ENCODE data around the gene PYDC2.

The PYDC2 gene

DNA sequence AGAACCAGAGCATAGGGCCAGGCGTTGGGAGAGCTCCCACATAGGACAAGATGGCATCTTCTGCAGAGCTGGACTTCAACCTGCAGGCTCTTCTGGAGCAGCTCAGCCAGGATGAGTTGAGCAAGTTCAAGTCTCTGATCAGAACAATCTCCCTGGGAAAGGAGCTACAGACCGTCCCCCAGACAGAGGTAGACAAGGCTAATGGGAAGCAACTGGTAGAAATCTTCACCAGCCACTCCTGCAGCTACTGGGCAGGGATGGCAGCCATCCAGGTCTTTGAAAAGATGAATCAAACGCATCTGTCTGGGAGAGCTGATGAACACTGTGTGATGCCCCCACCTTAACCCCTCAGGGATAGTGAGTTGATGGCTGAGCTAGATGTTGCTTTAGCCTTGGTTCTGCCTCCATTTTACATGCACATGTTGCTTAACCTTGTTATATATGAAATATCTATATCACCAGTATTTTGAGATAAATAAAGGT is at the start of gene PYDC2:
PYDC2 (plus strand) TSS at position 51 of the 483 bp plus-strand sequence; CDS start at position 51, 0 bp downstream.
- no peak for DNase-seq (ENCODE audit: low read depth, low spot score)

DNA sequence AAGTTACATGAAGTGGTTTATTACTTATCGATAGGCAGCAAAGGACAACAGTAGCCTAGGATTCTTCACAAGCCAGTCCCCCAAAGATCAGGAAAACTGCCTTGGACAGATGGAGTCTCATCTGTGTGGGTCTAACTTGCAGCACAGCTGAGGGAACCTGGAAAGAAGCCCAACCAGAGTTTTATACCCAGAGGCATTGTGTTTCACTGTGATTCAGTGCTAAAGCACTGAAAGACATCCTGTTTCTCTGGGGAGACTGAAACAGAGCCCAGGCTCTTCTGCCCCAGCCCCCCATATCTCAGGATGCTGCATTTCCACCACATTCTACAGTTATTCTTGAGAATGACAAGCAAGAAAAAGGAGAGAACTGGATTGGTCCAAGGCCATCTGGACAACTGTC is 48.2 kb upstream of the PYDC2 start:
- DNase-seq (ENCODE audit: low read depth, low spot score) = no peak

DNA sequence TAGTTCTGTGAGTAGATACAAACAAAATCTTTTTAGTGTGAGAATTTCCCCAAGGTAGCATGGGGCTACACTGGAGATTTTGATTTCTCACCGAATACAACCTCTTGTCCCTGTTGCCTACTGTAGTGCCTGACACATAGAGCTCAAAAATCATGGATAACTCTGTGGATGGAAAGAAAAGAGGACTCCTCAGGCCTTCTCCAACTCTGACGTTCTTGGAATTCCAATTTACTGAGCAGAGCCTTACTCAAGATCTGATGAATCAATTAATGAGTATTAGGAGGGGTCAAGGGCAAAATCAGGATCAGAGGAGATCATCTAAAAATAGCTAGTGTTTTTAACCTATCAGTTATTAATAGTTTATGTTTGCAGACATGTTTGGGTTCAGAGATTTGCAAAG is 46.7 kb upstream of the PYDC2 start:
- no peak for DNase-seq (ENCODE audit: low read depth, low spot score)

DNA sequence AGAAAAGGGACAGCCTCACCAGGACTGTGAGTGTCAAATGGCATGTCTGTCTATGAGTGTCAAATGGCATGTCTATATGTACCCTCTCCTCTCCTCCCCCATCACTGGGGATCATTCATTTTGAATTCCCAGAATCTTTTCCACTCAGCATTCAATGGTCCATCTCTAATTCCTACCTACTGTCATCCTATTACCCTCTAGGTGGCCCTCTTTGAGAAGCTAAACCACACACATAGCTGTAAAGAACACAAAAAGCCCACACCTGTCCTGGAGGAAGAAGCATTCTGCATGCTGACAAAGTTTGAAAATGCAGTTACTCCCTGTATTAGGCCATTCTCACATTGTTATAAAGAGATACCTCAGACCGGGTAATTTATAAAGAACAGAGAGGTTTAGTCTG is 46.2 kb upstream of the PYDC2 start:
- no peak for DNase-seq (ENCODE audit: low read depth, low spot score)

DNA sequence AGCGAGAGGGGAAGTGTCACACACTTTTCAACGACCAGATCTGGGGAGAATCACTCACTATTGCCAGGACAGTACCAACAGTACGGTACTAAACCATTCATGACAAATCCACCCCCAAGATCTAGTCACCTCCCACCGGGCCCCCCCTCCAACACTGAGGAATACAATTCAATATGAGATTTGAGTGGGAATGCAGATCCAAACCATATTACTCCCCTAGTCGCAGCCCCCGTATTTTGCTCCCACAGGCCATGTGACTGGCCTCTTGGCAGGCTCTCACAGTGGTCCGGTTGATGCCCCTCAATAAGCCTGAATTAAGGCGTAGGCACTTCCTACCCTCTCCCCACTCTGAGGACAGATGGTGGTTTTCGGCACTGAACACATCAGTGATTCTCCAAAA is 45.4 kb upstream of the PYDC2 start:
- no peak for DNase-seq (ENCODE audit: low read depth, low spot score)

DNA sequence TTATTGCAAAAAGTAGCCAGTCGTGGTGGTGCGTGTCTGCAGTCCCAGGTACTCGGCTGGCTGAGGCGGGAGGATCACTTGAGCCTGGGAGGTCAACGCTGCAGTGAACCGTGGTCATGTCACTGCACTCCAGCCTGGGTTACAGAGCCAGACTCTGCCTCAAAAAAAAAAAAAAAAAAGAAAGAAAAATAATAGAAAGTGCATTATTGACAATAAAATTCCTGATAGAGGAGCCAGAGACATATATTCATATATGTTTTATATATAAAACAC is 43.6 kb upstream of the PYDC2 start:
- DNase-seq (ENCODE audit: low read depth, low spot score) = no peak

DNA sequence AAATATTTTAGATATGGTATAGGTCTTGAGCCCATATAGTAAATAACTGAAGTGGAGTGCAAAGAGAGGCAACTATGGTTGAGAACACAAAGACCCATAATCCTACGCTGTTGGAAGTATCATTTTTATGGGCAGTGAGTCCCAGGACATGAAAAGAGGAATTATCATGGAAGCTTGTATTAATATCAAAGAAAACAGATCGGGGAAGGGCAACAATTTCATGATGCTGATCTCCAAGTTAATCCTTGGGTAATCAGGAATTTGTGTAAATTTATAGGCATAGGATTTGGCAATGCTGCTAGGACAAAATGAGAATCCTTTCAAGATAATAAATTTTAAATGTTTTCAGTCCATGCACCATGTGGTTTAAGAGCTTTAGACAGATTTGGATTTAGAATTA is 40.2 kb upstream of the PYDC2 start:
- no peak for DNase-seq (ENCODE audit: low read depth, low spot score)

DNA sequence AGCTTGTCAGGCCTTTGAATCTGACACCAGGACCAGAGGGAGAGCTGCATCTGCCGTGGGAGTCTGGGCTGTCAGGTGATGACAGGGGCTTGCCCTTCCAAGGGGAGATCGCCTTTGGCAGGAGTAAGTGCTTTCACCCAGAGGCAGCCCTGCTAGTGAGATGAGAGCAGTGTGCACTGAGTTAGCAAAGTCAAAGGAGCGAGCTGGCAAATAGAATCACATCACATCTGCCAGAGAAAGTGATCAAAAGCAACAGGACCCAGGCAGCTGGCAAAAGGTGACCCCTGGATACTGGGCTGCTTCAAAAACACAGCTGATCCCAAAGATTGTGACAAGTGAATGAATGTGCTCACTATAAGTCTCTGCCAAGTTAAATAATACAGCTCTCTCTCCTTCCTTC is 36.1 kb upstream of the PYDC2 start:
- no peak for DNase-seq (ENCODE audit: low read depth, low spot score)

DNA sequence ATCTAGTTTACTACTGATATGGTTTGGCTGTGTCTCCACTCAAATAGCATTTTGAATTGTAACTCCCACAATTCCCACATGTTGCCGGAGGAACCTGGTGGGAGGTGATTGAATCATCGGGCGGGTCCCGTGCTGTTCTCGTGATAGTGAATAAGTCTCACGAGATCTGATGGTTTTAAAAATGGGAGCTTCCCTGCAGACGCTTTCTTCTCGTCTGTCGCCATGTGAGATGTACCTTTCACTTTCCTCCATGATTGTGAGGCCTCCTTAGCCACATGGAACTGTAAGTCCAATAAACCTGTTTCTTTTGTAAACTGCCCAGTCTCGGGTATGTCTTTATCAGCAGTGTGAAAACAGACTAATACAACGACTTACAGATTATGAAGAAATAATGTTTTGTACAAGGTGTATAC is 35.6 kb upstream of the PYDC2 start:
- DNase-seq (ENCODE audit: low read depth, low spot score) = no peak

DNA sequence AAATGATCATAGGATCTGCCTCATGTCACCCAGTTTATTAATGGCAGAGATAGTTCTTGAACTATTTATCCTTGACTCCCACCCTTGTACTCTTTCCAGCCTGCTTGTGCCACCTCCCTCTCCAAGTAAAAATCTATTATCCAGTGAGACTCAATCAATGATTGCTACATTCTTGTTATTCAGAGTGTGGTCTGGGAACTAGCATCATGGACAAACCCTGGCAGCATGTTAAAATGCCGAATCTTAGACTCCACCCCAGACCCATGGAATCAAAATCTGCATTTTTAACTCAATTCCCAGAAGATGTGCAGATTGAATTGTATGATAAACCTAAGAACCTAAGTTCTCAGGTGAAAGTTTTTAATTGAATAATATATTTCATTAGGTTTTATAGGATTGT is 34.7 kb upstream of the PYDC2 start:
- DNase-seq (ENCODE audit: low read depth, low spot score) = no peak

DNA sequence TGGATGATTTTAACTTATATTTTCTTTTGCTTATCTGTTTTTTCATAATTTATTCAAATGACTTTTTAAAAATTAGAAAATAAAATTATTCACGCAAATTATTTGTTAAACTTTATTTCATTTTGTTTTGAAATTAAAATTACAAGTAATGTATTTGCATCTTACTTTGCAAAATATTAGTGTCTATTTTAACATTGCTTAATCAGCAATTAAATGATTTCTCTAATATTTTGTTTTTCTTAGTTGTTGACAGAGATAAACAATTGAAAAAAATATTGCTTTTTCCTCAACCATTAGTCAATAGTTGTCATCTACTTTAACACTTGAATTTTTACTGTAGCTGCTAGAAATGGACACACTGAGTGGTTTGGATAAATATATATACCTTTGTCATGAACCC is 32.8 kb upstream of the PYDC2 start:
- DNase-seq (ENCODE audit: low read depth, low spot score) = no peak

DNA sequence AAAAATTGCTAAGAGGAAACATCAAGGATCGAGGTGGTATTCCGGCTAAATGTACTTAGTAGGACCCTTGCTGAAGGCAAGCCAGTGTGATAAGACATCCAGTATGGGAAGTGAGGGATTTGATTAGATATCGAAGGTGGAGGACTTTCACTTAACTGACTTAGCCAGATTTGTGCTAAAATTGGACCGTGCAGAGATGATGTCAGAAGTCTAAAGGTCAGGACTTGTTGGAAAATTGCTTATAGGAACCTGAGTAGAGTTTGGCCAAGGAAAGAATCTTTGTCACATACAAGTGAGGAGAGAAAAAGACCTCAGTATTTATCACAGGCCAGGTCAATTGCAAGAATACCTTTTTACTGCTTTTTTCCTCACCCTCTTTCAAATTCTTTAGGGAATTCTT is 30.9 kb upstream of the PYDC2 start:
- no peak for DNase-seq (ENCODE audit: low read depth, low spot score)

DNA sequence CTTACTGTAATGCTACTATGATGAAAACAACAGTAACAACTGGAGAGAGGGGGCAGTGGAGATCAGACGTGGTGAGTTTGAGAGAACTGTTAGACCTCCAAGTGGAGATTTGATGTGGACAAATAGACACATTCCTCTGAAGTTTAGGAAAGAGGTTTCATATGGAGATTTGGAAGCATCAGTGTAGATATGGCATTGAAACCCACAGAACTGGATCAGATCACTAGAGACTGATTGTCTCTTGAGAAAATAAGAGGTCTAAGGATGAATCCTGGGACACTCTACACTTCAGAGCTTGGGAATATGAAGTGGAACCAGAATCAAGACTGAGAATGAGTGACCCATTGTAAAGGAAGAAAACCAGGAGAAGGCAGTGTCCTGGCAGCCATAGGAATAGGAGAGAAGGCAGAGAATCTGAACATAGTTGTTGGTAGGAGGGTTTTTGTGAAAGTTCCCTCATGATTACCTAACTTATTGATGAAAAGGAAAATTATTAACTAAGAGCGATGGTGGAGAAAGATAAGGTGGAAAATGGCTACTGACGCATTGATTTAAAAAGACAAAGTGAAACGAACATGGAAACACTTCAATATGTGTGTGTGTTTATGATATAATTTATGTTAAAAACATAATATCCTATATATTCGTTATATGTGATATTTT is 29.7 kb upstream of the PYDC2 start:
- no peak for DNase-seq (ENCODE audit: low read depth, low spot score)

DNA sequence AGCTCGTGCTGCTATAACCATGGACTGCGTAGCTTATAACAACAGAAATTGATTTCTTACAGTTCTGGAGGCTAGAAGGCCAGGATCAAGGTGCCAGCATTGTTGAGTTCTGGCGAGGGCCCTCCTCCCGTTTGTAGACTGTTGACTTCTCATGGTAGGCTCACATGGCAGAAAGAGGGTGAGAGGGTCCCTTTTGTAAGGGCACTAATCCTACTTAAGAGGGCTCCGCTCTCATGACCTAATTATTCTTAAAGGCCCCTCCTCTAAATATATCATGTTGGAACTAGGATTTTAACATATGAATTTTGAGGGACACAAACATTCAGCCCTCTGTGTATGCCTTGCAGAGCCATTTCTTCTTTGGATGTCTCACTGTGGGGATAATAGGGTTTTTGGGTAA is 28.8 kb upstream of the PYDC2 start:
- no peak for DNase-seq (ENCODE audit: low read depth, low spot score)

DNA sequence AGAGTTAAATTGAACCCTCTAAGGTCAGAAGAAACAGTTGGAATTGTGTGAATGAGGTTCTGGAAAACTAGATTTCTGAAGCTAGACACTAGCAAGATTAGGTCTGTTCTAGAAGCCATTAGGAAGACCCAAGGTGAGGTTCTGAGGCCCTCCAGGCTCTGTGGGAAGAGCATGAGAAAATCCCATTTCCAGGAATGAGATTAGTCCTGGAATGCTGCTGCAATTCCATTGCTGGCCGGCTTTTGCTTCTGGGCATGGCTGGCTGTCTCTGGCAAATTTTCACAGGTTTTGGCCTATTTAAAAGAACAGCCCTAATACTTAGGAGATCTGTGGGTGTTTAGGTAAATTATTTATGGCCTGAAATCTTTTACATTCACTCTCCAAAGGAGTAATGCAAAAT is 26.9 kb upstream of the PYDC2 start:
- no peak for DNase-seq (ENCODE audit: low read depth, low spot score)

DNA sequence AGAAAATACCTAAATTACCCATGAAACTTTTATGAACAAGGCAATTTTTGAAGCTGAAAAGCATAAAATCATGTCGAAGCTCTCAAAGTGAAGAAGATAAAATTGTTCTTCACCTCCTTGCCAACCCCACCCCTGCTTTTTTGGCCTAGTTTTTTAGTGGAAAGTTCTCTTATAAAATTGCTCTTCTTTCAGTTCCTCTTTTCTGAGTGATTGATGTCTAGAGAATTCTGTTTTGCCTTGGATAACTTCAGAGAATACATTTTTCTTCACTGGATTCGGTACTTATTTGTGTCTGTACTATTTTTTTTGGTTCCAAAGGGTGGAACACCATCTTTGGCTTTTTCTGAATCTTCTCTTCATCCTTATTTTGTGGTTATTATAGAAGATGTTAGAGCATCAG is 25.0 kb upstream of the PYDC2 start:
- DNase-seq (ENCODE audit: low read depth, low spot score) = no peak

DNA sequence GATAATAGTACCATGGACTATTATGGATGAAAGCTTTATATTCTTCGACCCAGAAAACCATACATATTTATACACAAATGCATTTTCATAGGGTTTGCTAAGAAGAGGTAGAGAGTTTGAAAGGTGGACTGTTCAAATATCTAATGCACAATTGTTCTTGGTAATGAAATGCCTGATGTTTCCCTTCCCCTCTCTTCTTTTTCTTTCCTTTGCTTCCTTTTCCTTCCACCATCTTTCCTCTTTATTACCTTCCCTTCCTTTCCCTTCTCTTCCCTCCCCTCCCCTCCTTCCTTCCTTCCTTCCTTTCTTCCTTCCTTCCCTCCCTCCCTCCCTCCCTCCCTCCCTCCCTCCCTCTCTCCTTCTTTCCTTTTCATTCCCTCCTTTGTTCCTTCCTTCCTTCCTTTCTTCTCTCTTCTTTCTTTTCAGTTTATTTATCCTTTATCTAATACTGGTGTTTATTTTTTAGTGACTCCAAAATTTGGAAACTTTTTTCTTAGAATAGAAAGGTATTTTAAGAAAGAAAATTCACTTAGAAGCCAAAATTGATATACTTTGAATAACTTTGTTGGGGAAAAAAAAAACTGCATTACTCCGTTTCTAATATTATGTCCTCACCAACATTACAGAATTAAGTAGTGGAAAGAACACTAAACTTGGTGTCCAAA is 22.7 kb upstream of the PYDC2 start:
- DNase-seq (ENCODE audit: low read depth, low spot score) = no peak

DNA sequence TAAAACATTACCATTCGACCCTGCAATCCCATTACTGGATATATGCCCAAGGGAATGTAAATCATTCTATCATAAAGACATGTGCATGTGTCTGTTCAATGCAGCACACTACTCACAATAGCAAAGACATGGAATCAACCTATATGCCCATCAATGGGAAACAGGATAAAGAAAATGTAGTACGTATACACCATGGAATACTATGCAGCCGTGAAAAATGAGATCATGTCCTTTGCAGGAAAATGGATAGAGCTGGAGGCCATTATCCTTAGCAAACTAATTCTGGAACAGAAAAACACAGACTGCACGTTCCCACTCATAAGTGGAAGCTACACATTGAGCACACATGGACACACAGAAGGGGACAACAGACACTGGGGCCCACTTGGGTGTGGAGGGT is 20.4 kb upstream of the PYDC2 start:
- DNase-seq (ENCODE audit: low read depth, low spot score) = no peak

DNA sequence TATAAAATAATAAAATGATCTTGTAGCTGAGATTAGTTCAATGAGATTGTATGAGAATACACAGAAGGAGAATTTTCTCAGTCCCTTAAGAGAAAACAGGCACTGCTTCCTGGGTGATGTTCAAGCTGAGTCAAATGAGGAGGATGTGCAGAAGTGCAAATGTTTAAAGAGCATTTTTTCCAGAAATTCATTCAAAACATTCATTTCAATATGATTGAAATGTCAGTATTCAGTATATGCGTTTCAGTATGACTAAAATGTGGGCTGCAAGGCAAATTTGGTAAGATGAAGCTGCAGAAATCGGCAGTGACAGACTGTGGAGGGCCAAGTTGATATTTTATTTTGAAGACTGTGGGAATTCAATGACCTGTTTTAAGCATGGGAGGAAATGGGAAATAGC is 19.3 kb upstream of the PYDC2 start:
- DNase-seq (ENCODE audit: low read depth, low spot score) = no peak

DNA sequence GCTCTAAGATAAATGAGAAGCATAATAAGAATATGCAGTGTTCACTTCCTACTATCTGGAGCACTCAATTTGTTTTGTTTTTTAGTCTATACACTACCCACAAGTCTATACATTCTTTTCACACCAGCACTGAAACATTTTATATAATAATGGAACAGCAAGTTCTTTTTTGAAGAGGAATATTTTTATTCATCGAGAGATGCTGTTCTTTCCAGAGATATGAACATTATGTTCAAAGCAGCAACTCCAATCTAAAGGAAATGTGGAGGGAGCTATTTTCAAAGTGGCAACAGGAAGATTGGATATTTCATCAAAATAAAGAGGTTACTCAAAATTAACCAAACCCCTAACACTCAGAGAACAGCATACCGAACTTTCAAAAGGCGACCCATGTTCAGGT is 16.4 kb upstream of the PYDC2 start:
- DNase-seq (ENCODE audit: low read depth, low spot score) = no peak

DNA sequence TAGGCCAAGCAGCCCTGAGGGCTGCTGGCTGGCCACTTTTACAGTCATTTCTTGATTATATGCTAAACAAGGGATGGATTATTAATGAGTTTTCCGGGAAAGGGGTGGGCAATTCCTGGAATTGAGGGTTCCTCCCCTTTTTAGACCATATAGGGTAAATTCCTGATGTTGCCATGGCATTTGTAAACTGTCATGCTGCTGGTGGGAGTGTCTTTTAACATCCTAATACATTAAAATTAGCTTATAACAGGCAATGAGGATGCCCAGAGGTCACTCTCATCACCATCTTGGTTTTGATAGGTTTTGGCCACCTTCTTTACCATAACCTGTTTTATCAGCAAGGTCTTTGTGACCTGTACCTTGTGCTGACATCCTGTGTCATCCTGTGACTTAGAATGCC is 11.7 kb upstream of the PYDC2 start:
- DNase-seq (ENCODE audit: low read depth, low spot score) = no peak

DNA sequence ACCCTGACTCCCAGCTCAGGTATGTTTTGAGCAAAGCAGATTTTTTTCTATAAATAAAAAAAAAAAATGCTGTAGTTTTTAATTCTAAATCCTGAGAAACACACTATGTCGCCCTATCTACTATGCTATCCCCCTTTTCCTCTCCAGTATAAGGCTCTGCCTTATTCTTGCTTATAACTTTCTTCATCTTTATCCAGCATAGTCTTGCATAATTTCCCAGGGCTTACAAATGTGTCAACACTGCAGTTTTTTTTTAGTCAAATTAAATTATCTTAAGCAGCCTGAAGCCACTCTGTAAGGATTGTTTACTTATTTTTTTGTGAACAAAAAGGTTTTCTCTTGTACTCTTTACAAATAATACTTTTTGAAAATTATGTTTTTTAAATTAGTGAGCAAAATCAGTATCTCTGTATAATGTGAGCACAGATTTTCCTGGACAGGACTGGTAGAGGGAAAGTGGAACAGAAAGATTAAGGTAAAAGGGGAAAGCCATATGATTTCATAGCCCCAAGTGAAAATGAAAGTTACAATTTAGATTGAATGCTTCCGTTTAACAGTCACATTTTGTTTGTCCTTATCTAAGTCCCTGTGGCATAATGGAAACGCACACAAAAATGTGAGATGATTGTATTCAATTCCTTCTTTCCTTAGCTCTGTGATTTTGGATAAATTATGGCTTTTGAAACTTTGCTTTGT is 5.6 kb upstream of the PYDC2 start:
- no peak for DNase-seq (ENCODE audit: low read depth, low spot score)

DNA sequence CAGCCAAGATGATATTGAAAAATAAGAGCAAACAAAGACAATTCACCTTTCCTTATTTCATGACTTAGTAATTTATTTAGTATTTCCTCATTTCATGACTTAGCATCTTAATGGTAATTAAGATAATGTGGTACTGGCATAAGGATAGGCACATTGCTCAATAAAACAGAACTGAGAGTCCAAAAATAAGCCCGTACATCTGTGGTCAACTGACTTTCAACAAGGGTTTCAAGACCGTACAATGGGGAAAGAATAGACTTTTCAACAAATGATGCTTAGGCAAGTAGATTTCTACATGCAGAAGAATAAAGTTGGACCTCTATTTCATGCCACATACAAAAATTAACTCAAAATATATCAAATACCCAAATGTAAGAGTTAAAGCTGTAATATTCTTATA is 603 bp upstream of the PYDC2 start:
- no peak for DNase-seq (ENCODE audit: low read depth, low spot score)

All from activated naive CD8-positive, alpha-beta T cell treated with anti-CD3 and anti-CD28 coated beads, Interleukin-2, amount 50 U/mL, for 16 hours (primary cell).